Measurements from ENCODE around the gene TIMD4. TPM values are rescaled to one million over a fixed set of nuclear protein-coding genes. Genes with fewer than 3 reads are reported as not detected.
"Not testable (repeated sequence)": the region's sequence is repeated elsewhere in the genome, so short reads cannot be mapped to it uniquely, and the experiment has no call there.

The TIMD4 gene
- total RNA-seq, 2 donors from 2014 or later, result 7.6 TPM; not detected in 1

- DNase-seq (ENCODE audit: low spot score), result no peak
- no peaks in the 10 kb centered on the region for H3K9me3 ChIP-seq
- no peak overlapping the region for H3K4me3 ChIP-seq
- TF ChIP-seq CTCF (IDR thresholded peaks at IDR 0.05), result no peak
- H3K27ac ChIP-seq, result no peak overlapping the region
- H3K4me1 ChIP-seq (ENCODE audit: control insufficient read depth in 1 of 2, low read depth in 2 of 2), result no peaks in the 10 kb centered on the region
- no peak for ATAC-seq (ENCODE audit: insufficient number of reproducible peaks, low FRiP score, low read depth)
- no peaks in the 10 kb centered on the region for H3K27me3 ChIP-seq (replicated peaks; ENCODE audit: insufficient read depth)
- no peaks in the 10 kb centered on the region for H3K36me3 ChIP-seq
These were observed 18.5 kb upstream of the TIMD4 start for GRCh38 chr5:156981481-156981880.

- TF ChIP-seq CTCF (IDR thresholded peaks at IDR 0.05), result no peak
- Histone ChIP-seq H3K4me3 (no peak overlapping the region), H3K4me1 (ENCODE audit: control insufficient read depth in 1 of 2, low read depth in 2 of 2) (no peaks in the 10 kb centered on the region), H3K27me3 (replicated peaks; ENCODE audit: insufficient read depth) (no peaks in the 10 kb centered on the region), H3K9me3 (no peaks in the 10 kb centered on the region), H3K27ac (no peak overlapping the region), H3K36me3 (no peaks in the 10 kb centered on the region)
- DNase-seq (ENCODE audit: low spot score), result no peak
- ATAC-seq (ENCODE audit: insufficient number of reproducible peaks, low FRiP score, low read depth), result no peak
These were observed 11.3 kb upstream of the TIMD4 start for GRCh38 chr5:156974328-156974727.

- Histone ChIP-seq H3K36me3 (no peaks in the 10 kb centered on the region), H3K27me3 (replicated peaks; ENCODE audit: insufficient read depth) (no peaks in the 10 kb centered on the region), H3K9me3 (no peaks in the 10 kb centered on the region), H3K4me3 (no peak overlapping the region), H3K4me1 (ENCODE audit: control insufficient read depth in 1 of 2, low read depth in 2 of 2) (no peaks in the 10 kb centered on the region), H3K27ac (no peak overlapping the region)
- TF ChIP-seq CTCF (IDR thresholded peaks at IDR 0.05), result no peak
- DNase-seq (ENCODE audit: low spot score) (no peak), ATAC-seq (ENCODE audit: insufficient number of reproducible peaks, low FRiP score, low read depth) (no peak)
These were observed 9.0 kb upstream of the TIMD4 start for GRCh38 chr5:156971848-156972525.

- Histone ChIP-seq H3K27ac (no peak overlapping the region), H3K27me3 (replicated peaks; ENCODE audit: insufficient read depth) (no peaks in the 10 kb centered on the region), H3K4me3 (no peak overlapping the region), H3K4me1 (ENCODE audit: control insufficient read depth in 1 of 2, low read depth in 2 of 2) (no peaks in the 10 kb centered on the region), H3K9me3 (no peaks in the 10 kb centered on the region), H3K36me3 (no peaks in the 10 kb centered on the region)
- TF ChIP-seq CTCF (IDR thresholded peaks at IDR 0.05), result no peak
- DNase-seq (ENCODE audit: low spot score) (no peak), ATAC-seq (ENCODE audit: insufficient number of reproducible peaks, low FRiP score, low read depth) (no peak)
These were observed 8.4 kb upstream of the TIMD4 start for GRCh38 chr5:156971415-156971814.

- not testable (repeated sequence) for H3K9me3 ChIP-seq; DNase-seq (ENCODE audit: low spot score); H3K36me3 ChIP-seq; H3K27ac ChIP-seq; H3K4me3 ChIP-seq; H3K4me1 ChIP-seq (ENCODE audit: control insufficient read depth in 1 of 2, low read depth in 2 of 2); H3K27me3 ChIP-seq (replicated peaks; ENCODE audit: insufficient read depth); ATAC-seq (ENCODE audit: insufficient number of reproducible peaks, low FRiP score, low read depth)
These were observed 4.4 kb upstream of the TIMD4 start for GRCh38 chr5:156967386-156967785.

- no peaks in the 10 kb centered on the region for H3K36me3 ChIP-seq
- no peaks in the 10 kb centered on the region for H3K9me3 ChIP-seq
- ATAC-seq (ENCODE audit: insufficient number of reproducible peaks, low FRiP score, low read depth) (no peak), DNase-seq (ENCODE audit: low spot score) (no peak)
- H3K4me1 ChIP-seq (ENCODE audit: control insufficient read depth in 1 of 2, low read depth in 2 of 2), result no peaks in the 10 kb centered on the region
- no peaks in the 10 kb centered on the region for H3K27me3 ChIP-seq (replicated peaks; ENCODE audit: insufficient read depth)
- no peak overlapping the region for H3K4me3 ChIP-seq
- H3K27ac ChIP-seq, result no peak overlapping the region
- no peak for TF ChIP-seq CTCF (IDR thresholded peaks at IDR 0.05)
These were observed 6.7 kb downstream of the TIMD4 start for GRCh38 chr5:156956321-156956720.

All from thoracic aorta (tissue), 2 donors.